ENCODE results near the gene FBXW7.

Gene FBXW7

GRCh38 chr4:152352622-152353116, 183.2 kb downstream of the FBXW7 start:
- DNase-seq (ENCODE audit: low read depth): peak; percentile 11
- no peak overlapping the region for H3K4me3 ChIP-seq (ENCODE audit: low read depth, low read length)
- no peak for TF ChIP-seq POLR2A (IDR thresholded peaks at IDR 0.05; ENCODE audit: extremely low read depth, insufficient read length)
- TF ChIP-seq CTCF (IDR thresholded peaks at IDR 0.05; ENCODE audit: low read depth, low read length): no peak
- TF ChIP-seq MYC (IDR thresholded peaks at IDR 0.05; ENCODE audit: low read depth, low read length): no peak
- TF ChIP-seq, protein P1, sequence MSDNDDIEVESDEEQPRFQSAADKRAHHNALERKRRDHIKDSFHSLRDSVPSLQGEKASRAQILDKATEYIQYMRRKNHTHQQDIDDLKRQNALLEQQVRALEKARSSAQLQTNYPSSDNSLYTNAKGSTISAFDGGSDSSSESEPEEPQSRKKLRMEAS (IDR thresholded peaks at IDR 0.05; ENCODE audit: low read depth, low read length): no peak

DNA sequence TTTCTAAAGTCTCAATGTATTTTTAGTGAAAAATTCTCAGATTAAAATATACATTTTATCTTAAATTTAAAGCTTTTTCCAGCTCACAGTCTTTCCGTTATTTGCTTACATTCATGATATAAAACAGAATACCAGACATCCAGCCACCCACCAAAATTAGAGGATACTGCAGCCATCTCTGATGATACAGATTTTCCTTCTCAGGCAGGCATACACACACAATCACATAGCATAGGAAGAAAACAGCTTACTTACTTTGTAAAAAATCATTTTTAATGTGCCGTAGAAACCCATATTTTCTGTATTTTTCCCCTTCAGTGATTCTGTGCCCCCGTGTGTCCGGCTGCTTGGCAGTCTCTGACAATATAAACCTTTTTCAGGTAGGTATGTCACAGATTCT, 183.7 kb downstream of the FBXW7 start:
- no peak for TF ChIP-seq MYC (IDR thresholded peaks at IDR 0.05; ENCODE audit: low read depth, low read length)
- TF ChIP-seq POLR2A (IDR thresholded peaks at IDR 0.05; ENCODE audit: extremely low read depth, insufficient read length): no peak
- no peak for TF ChIP-seq CTCF (IDR thresholded peaks at IDR 0.05; ENCODE audit: low read depth, low read length)
- TF ChIP-seq, protein P1 (IDR thresholded peaks at IDR 0.05; ENCODE audit: low read depth, low read length): no peak
- DNase-seq (ENCODE audit: low read depth): no peak
- no peak overlapping the region for H3K4me3 ChIP-seq (ENCODE audit: low read depth, low read length)

GRCh38 chr4:152351080-152351479, 184.8 kb downstream of the FBXW7 start:
- TF ChIP-seq MYC (IDR thresholded peaks at IDR 0.05; ENCODE audit: low read depth, low read length): no peak
- no peak for TF ChIP-seq CTCF (IDR thresholded peaks at IDR 0.05; ENCODE audit: low read depth, low read length)
- TF ChIP-seq, protein P1 (IDR thresholded peaks at IDR 0.05; ENCODE audit: low read depth, low read length): no peak
- no peak for TF ChIP-seq POLR2A (IDR thresholded peaks at IDR 0.05; ENCODE audit: extremely low read depth, insufficient read length)
- H3K4me3 ChIP-seq (ENCODE audit: low read depth, low read length): no peak overlapping the region
- DNase-seq (ENCODE audit: low read depth): no peak

- TF ChIP-seq MYC (IDR thresholded peaks at IDR 0.05; ENCODE audit: low read depth, low read length): no peak
- no peak for DNase-seq (ENCODE audit: low read depth)
- H3K4me3 ChIP-seq (ENCODE audit: low read depth, low read length): no peak overlapping the region
Observed at GRCh38 chr4:152348670-152349069, 187.2 kb downstream of the FBXW7 start.

- TF ChIP-seq, protein P1 (IDR thresholded peaks at IDR 0.05; ENCODE audit: low read depth, low read length): no peak
- no peak for TF ChIP-seq MYC (IDR thresholded peaks at IDR 0.05; ENCODE audit: low read depth, low read length)
- TF ChIP-seq POLR2A (IDR thresholded peaks at IDR 0.05; ENCODE audit: extremely low read depth, insufficient read length): no peak
- TF ChIP-seq CTCF (IDR thresholded peaks at IDR 0.05; ENCODE audit: low read depth, low read length): no peak
- H3K4me3 ChIP-seq (ENCODE audit: low read depth, low read length): no peak overlapping the region
Observed at GRCh38 chr4:152346979-152347378, 188.9 kb downstream of the FBXW7 start.

DNA sequence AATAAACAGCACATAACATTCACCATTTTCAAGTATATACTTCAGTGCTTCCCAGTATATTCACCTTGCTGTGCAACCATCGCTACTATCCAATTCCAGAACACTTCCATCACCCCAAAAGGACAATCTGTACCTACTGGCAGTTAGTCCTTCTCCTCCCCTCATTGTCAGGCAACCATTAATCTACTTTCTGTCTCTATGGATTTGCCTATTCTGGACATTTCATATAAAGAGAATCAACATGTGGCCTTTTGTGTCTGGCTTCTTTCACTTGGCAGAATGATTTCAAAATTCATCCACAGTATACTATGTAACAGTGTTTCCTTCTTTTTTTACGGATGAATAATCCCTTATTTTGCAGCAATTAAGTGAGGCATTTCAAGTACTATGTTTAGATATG, 189.4 kb downstream of the FBXW7 start:
- DNase-seq (ENCODE audit: low read depth): no peak
- H3K4me3 ChIP-seq (ENCODE audit: low read depth, low read length): no peak overlapping the region
- TF ChIP-seq CTCF (IDR thresholded peaks at IDR 0.05; ENCODE audit: low read depth, low read length) (no peak), POLR2A (IDR thresholded peaks at IDR 0.05; ENCODE audit: extremely low read depth, insufficient read length) (no peak), MYC (IDR thresholded peaks at IDR 0.05; ENCODE audit: low read depth, low read length) (no peak)
- TF ChIP-seq, protein P1 (IDR thresholded peaks at IDR 0.05; ENCODE audit: low read depth, low read length): no peak

More at GRCh38 chr4:152346979-152347378, 188.9 kb downstream of the FBXW7 start:
- DNase-seq (ENCODE audit: low read depth): no peak

Data from NB4 (cell line).